HepG2 (cell line): ENCODE results near the gene USP11. TPM values are rescaled to one million over a fixed set of nuclear protein-coding genes. Genes with fewer than 3 reads are reported as not detected.

ENCODE experiments used
- AHR ChIP-seq: IDR thresholded peaks from 2 replicates; pipeline ENCODE4 v1.6.1; 2018; ENCODE audit warnings: missing genetic modification reagents, missing compliant biosample characterization
- ATF7 ChIP-seq, 2 experiments: fragments of 450-650 bp in 1 of 2; sonication (generic) in 1 of 2; formaldehyde crosslinking in 1 of 2; IDR thresholded peaks; 2 replicates each; pipeline versions ENCODE4 v1.4.0 to v1.6.1; 2016 to 2020; ENCODE audit warnings: antibody characterized with exemption in 1 of 2, mild to moderate bottlenecking in 1 of 2, missing genetic modification reagents in 1 of 2
- CEBPZ ChIP-seq: IDR thresholded peaks from 2 replicates; pipeline ENCODE4 v1.6.1; 2012; ENCODE audit warnings: low read length, improper control_type of control experiment
- E2F1 ChIP-seq: sonication (generic); formaldehyde crosslinking; IDR thresholded peaks from 2 replicates; pipeline ENCODE4 v1.5.0; 2020; ENCODE audit warnings: missing genetic modification reagents
- HNF1B ChIP-seq: sonication (generic); formaldehyde crosslinking; IDR thresholded peaks from 2 replicates; pipeline ENCODE4 v1.5.1; 2020; ENCODE audit warnings: mild to moderate bottlenecking, moderate library complexity, missing genetic modification reagents
- HOXA3 ChIP-seq: sonication (generic); formaldehyde crosslinking; IDR thresholded peaks from 2 replicates; pipeline ENCODE4 v1.5.0; 2020; ENCODE audit warnings: missing genetic modification reagents
- MLXIP ChIP-seq: sonication (generic); formaldehyde crosslinking; IDR thresholded peaks from 2 replicates; pipeline ENCODE4 v1.9.0; 2021; ENCODE audit warnings: missing genetic modification reagents, borderline replicate concordance
- TEAD3 ChIP-seq: optimal IDR thresholded peaks from 2 replicates; pipeline ENCODE3; 2016; ENCODE audit warnings: borderline replicate concordance
- TOPORS ChIP-seq: sonication (generic); formaldehyde crosslinking; IDR thresholded peaks from 2 replicates; pipeline ENCODE4 v1.8.0; 2023; ENCODE audit warnings: mild to moderate bottlenecking, missing genetic modification reagents
- ZFP91 ChIP-seq: sonication (generic); formaldehyde crosslinking; IDR thresholded peaks from 2 replicates; pipeline ENCODE4 v1.9.0; 2022; ENCODE audit warnings: missing genetic modification reagents, mild to moderate bottlenecking, borderline replicate concordance
- ZNF251 ChIP-seq: sonication (generic); formaldehyde crosslinking; IDR thresholded peaks from 2 replicates; pipeline ENCODE4 v1.9.0; 2021; ENCODE audit warnings: mild to moderate bottlenecking, missing genetic modification reagents
- ZNF326 ChIP-seq: sonication (generic); formaldehyde crosslinking; IDR thresholded peaks from 2 replicates; pipeline ENCODE4 v1.4.0; 2020; ENCODE audit warnings: missing genetic modification reagents, borderline replicate concordance
- ZNF333 ChIP-seq: sonication (generic); formaldehyde crosslinking; IDR thresholded peaks from 2 replicates; pipeline ENCODE4 v1.4.0; 2020; ENCODE audit warnings: mild to moderate bottlenecking, missing genetic modification reagents, borderline replicate concordance
- ZNF629 ChIP-seq: sonication (generic); formaldehyde crosslinking; conservative IDR thresholded peaks from 2 replicates; pipeline ENCODE4 v1.5.0; 2020; ENCODE audit warnings: missing genetic modification reagents
- ZNF790 ChIP-seq: sonication (generic); formaldehyde crosslinking; IDR thresholded peaks from 2 replicates; pipeline ENCODE4 v1.8.0; 2022; ENCODE audit warnings: missing genetic modification reagents, mild to moderate bottlenecking, borderline replicate concordance
- polyA plus RNA-seq, 8 experiments: library from polyadenylated mRNA; depleted of rRNA in 3 of 8; stranded (reverse) in 7 of 8; unstranded in 1 of 8; fragments of >200 nt; fragmentation: Illumina TruSeq in 4 of 8; extraction: Trizol in 4 of 8; gene quantifications; 2 replicates each; pipeline versions ENCODE4 v1.2.1 to v1.2.3, GENCODE V29; 2011 to 2016; ENCODE audit warnings: low read depth in 4 of 8, missing spikeins in 1 of 8, mixed read lengths in 1 of 8; ENCODE audit not compliant: insufficient read depth in 1 of 8
- total RNA-seq, 5 experiments: library from RNA; depleted of rRNA; stranded (reverse); fragments of >200 nt; fragmentation: Illumina TruSeq; extraction: Trizol; gene quantifications; 2 replicates each; pipeline ENCODE4 v1.2.3, GENCODE V29; 2016; ENCODE audit warnings: low read depth in 1 of 5

USP11 gene
- total and polyA plus RNA-seq, 2 of the 13 experiments (the other 11 are each of a cell fraction or from before 2014, with no cell fraction given), result 23.8 to 31.7 TPM

GRCh38 chrX:47190445-47191269, 42.2 kb upstream of the USP11 start (continued):
- peak; percentile 31; the same call in 1 of the 2 replicates for TF ChIP-seq ZFP91 (CRISPR knock-in tag)
- no peak for TF ChIP-seq ZNF333
- no peak for TF ChIP-seq MLXIP
- TF ChIP-seq TOPORS, result peak; percentile 43; the same call in 1 of the 2 replicates
- 0 out of 2 replicates have a peak, but pooled peaks have one; percentile 36 for TF ChIP-seq E2F1 (CRISPR knock-in tag)
- peak; percentile 64; the same call in 1 of the 2 replicates for TF ChIP-seq HOXA3
- TF ChIP-seq AHR (CRISPR knock-in tag), result 0 out of 2 replicates have a peak, but pooled peaks have one; percentile 61
- TF ChIP-seq CEBPZ, result no peak
- TF ChIP-seq ZNF629, result peak; percentile 93
- TF ChIP-seq TEAD3 (CRISPR knock-in tag), result peak; percentile 55
- no peak for TF ChIP-seq ZNF251 (CRISPR knock-in tag)
- TF ChIP-seq ZNF790 (CRISPR knock-in tag), result no peak
- no peak for TF ChIP-seq ZNF326 (CRISPR knock-in tag)
- no peak for TF ChIP-seq HNF1B (CRISPR knock-in tag)
- peak; percentile 29; the same call in 1 of the 2 replicates for TF ChIP-seq ATF7 (IDR thresholded peaks at IDR 0.05)
- no peak for TF ChIP-seq ATF7 (CRISPR knock-in tag; IDR thresholded peaks at IDR 0.05)
